SH-SY5Y (cell line): ENCODE results near the gene AMOTL2.

ENCODE experiments used
- GATA2 ChIP-seq: IDR thresholded peaks from 2 replicates; pipeline ENCODE4 v1.6.1; 2011; ENCODE audit warnings: mild to moderate bottlenecking, low read depth, low read length
- GATA3 ChIP-seq: IDR thresholded peaks from 2 replicates; pipeline ENCODE4 v1.6.1; 2011; ENCODE audit warnings: low read depth, mild to moderate bottlenecking, low read length, moderate library complexity

DNA sequence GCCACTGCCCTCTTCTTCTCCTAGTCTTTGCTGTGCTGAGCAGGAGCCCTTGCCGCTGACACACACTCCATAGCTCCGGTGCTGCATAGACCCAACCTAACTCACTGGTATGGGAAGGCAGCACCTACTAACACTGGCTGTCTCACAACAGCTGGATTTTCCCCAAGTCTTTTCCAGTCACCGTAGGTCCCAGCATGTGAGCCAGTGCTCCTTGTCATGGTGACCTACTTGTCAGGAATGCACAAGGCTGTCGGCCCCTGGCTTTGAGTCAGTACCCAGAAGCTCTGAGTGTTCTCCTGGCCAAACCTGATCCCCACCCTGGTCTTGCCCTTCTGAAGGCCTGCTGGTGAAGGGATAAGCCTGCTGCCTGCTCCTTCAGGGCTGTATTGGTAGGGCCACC is 25.7 kb downstream of the AMOTL2 start:
- no peak for TF ChIP-seq GATA3
- no peak for TF ChIP-seq GATA2
